Thymus (tissue), 11 donors: ENCODE results near the gene SP110. TPM values are rescaled to one million over a fixed set of nuclear protein-coding genes. Genes with fewer than 3 reads are reported as not detected.

ENCODE experiments used
- DNase-seq, 9 donors: peaks; one replicate each; pipeline ENCODE4 v3.0.0-alpha.2; 2013; ENCODE audit warnings: low spot score in 9 of 9, low read depth in 6 of 9, missing footprints in 1 of 9
- H3K27ac ChIP-seq, 2 donors: one replicate each; pipeline ENCODE4 v1.5.1; 2013; ENCODE audit warnings: control low read depth in 1 of 2, low read depth in 1 of 2, low read length in 1 of 2, mild to moderate bottlenecking in 1 of 2, moderate library complexity in 1 of 2
- H3K27me3 ChIP-seq, 2 donors: one replicate each; pipeline ENCODE4 v1.5.1; 2013; ENCODE audit warnings: low read length in 1 of 2; ENCODE audit not compliant: control insufficient read depth in 2 of 2, insufficient read depth in 1 of 2
- H3K36me3 ChIP-seq, 2 donors: one replicate each; pipeline ENCODE4 v1.5.1; 2013; ENCODE audit warnings: low read length in 1 of 2, mild to moderate bottlenecking in 1 of 2, moderate library complexity in 1 of 2; ENCODE audit not compliant: control insufficient read depth in 2 of 2, insufficient read depth in 2 of 2
- H3K4me1 ChIP-seq, 2 donors: one replicate each; pipeline ENCODE4 v1.5.1; 2013; ENCODE audit warnings: low read length in 2 of 2; ENCODE audit not compliant: control insufficient read depth in 2 of 2, insufficient read depth in 2 of 2
- H3K4me3 ChIP-seq, 2 donors: one replicate each; pipeline ENCODE4 v1.5.1; 2013; ENCODE audit warnings: low read length in 2 of 2, control low read depth in 1 of 2, mild to moderate bottlenecking in 1 of 2
- H3K9me3 ChIP-seq, 2 donors: one replicate each; pipeline ENCODE4 v1.5.1; 2013; ENCODE audit warnings: low read length in 1 of 2, mild to moderate bottlenecking in 1 of 2; ENCODE audit not compliant: control insufficient read depth in 2 of 2, insufficient read depth in 1 of 2
- whole genome bisulfite sequencing: extraction: QIAGEN DNeasy Blood & Tissue Kit; methylation state at CpG from one replicate; pipeline ENCODE4 v1.1.7; 2013; 5-methylcytosine and 5-hydroxymethylcytosine counted together
- polyA plus RNA-seq: library from polyadenylated mRNA; stranded (reverse); fragments of 200-250 nt; gene quantifications from one replicate; pipeline ENCODE4 v1.2.3, GENCODE V29; 2013
- total RNA-seq: library from RNA; stranded (reverse); fragments of 120-200 nt; gene quantifications from one replicate; pipeline ENCODE4 v1.2.4, GENCODE V29; 2013
- donor health status: healthy.

SP110 gene
- total and polyA plus RNA-seq, 2 donors, result 42.8 to 50.1 TPM

GRCh38 chr2:230217424-230217823 is 2.4 kb downstream of the SP110 start:
- Histone ChIP-seq H3K4me3 (no peak overlapping the region), H3K36me3 (peaks cover 34 to 42% of the 10 kb centered on the region in 2 donors), H3K27me3 (no peaks in the 10 kb centered on the region), H3K9me3 (no peaks in the 10 kb centered on the region), H3K27ac (no peak overlapping the region), H3K4me1 (peaks cover 10 to 17% of the 10 kb centered on the region in 2 donors)
- WGBS, result 80% methylated on average over 3 of the region's 3 CpGs
- no peak for DNase-seq

- Histone ChIP-seq H3K4me3 (no peak overlapping the region), H3K9me3 (no peaks in the 10 kb centered on the region), H3K27ac (no peak overlapping the region), H3K27me3 (no peaks in the 10 kb centered on the region), H3K4me1 (peaks cover 10 to 17% of the 10 kb centered on the region in 2 donors), H3K36me3 (peaks cover 41 to 51% of the 10 kb centered on the region in 2 donors)
- WGBS, result 93% methylated on average over 1 of the region's 1 CpG
- no peak for DNase-seq
Observed at GRCh38 chr2:230216489-230216888, 3.3 kb downstream of the SP110 start.

GRCh38 chr2:230209422-230210051 is 10.2 kb downstream of the SP110 start:
- Histone ChIP-seq H3K36me3 (peaks cover 68 to 96% of the 10 kb centered on the region in 2 donors), H3K27me3 (no peaks in the 10 kb centered on the region), H3K4me1 (no peaks in the 10 kb centered on the region), H3K4me3 (no peak overlapping the region), H3K9me3 (no peaks in the 10 kb centered on the region), H3K27ac (no peak overlapping the region)
- DNase-seq, result no peak
- WGBS, result 77% methylated on average over 1 of the region's 1 CpG

GRCh38 chr2:230208576-230208975 is 11.2 kb downstream of the SP110 start:
- Histone ChIP-seq H3K4me1 (no peaks in the 10 kb centered on the region), H3K9me3 (no peaks in the 10 kb centered on the region), H3K4me3 (no peak overlapping the region), H3K36me3 (peaks cover 66 to 88% of the 10 kb centered on the region in 2 donors), H3K27me3 (no peaks in the 10 kb centered on the region), H3K27ac (no peak overlapping the region)
- DNase-seq, result no peak

GRCh38 chr2:230205721-230206120 is 14.1 kb downstream of the SP110 start:
- WGBS, result 99% methylated on average over 2 of the region's 2 CpGs
- H3K36me3 ChIP-seq, result peaks cover 55 to 83% of the 10 kb centered on the region in 2 donors
- no peaks in the 10 kb centered on the region for H3K4me1 ChIP-seq
- no peak for DNase-seq
- H3K27ac ChIP-seq, result no peak overlapping the region
- no peaks in the 10 kb centered on the region for H3K27me3 ChIP-seq
- no peaks in the 10 kb centered on the region for H3K9me3 ChIP-seq
- H3K4me3 ChIP-seq, result no peak overlapping the region

GRCh38 chr2:230205034-230205433 is 14.8 kb downstream of the SP110 start:
- Histone ChIP-seq H3K4me3 (no peak overlapping the region), H3K9me3 (no peaks in the 10 kb centered on the region), H3K36me3 (peaks cover 56 to 82% of the 10 kb centered on the region in 2 donors), H3K27me3 (no peaks in the 10 kb centered on the region), H3K4me1 (no peaks in the 10 kb centered on the region), H3K27ac (no peak overlapping the region)
- no peak for DNase-seq
- 85% methylated on average over 1 of the region's 1 CpG for WGBS

- H3K27me3 ChIP-seq, result no peaks in the 10 kb centered on the region
- H3K36me3 ChIP-seq, result peaks cover 55 to 78% of the 10 kb centered on the region in 2 donors
- H3K27ac ChIP-seq, result no peak overlapping the region
- no peak overlapping the region for H3K4me3 ChIP-seq
- H3K4me1 ChIP-seq, result no peaks in the 10 kb centered on the region
- 97% methylated on average over 15 of the region's 15 CpGs for WGBS
- no peak for DNase-seq
- H3K9me3 ChIP-seq, result peaks cover 1 to 2% of the 10 kb centered on the region in 2 donors
Observed at GRCh38 chr2:230203110-230203676, 16.6 kb downstream of the SP110 start.

- Histone ChIP-seq H3K9me3 (peaks cover 2 to 6% of the 10 kb centered on the region in 2 donors), H3K36me3 (peaks cover 59 to 78% of the 10 kb centered on the region in 2 donors), H3K27ac (no peak overlapping the region), H3K4me1 (no peaks in the 10 kb centered on the region), H3K4me3 (no peak overlapping the region), H3K27me3 (no peaks in the 10 kb centered on the region)
- WGBS, result 93% methylated on average over 10 of the region's 10 CpGs
- DNase-seq, result no peak
Observed at GRCh38 chr2:230202430-230203109, 17.2 kb downstream of the SP110 start.
